OCI-LY1 (cell line): ENCODE results near the gene KIAA1755.

ENCODE experiments used
- H2AFZ ChIP-seq: fragments of 200-600 bp; sonication (generic), shearing (Covaris generic); 2 replicates; pipeline ENCODE4 v1.6.0; 2014; ENCODE audit warnings: antibody characterized with exemption, mild to moderate bottlenecking, low read length
- H3F3A ChIP-seq: fragments of 200-600 bp; sonication (generic), shearing (Covaris generic); 2 replicates; pipeline ENCODE4 v1.6.0; 2014; ENCODE audit warnings: mild to moderate bottlenecking, antibody characterized with exemption, low read length, moderate library complexity; ENCODE audit not compliant: insufficient read depth
- H3K27ac ChIP-seq: fragments of 200-600 bp; sonication (generic); 2 replicates; pipeline ENCODE4 v1.5.1; 2014; ENCODE audit warnings: low read length, mixed run types, mild to moderate bottlenecking, low read depth; ENCODE audit not compliant: poor library complexity, severe bottlenecking
- H3K27me3 ChIP-seq: fragments of 200-600 bp; sonication (generic); 2 replicates; pipeline ENCODE4 v1.6.0; 2014; ENCODE audit warnings: antibody characterized with exemption, mild to moderate bottlenecking, low read length, moderate library complexity; ENCODE audit not compliant: insufficient read depth
- H3K36me3 ChIP-seq: fragments of 200-600 bp; sonication (generic); 2 replicates; pipeline ENCODE4 v1.6.1; 2014; ENCODE audit warnings: mild to moderate bottlenecking, antibody characterized with exemption, low read length, moderate library complexity, mixed read lengths; ENCODE audit not compliant: insufficient read depth
- H3K4me1 ChIP-seq: fragments of 200-600 bp; sonication (generic); 2 replicates; pipeline ENCODE4 v1.5.1; 2014; ENCODE audit warnings: mild to moderate bottlenecking, low read length, moderate library complexity; ENCODE audit not compliant: insufficient read depth, severe bottlenecking
- H3K4me2 ChIP-seq: fragments of 200-600 bp; sonication (generic), shearing (Covaris generic); 2 replicates; pipeline ENCODE4 v1.6.1; 2014; ENCODE audit warnings: low read length
- H3K4me3 ChIP-seq: fragments of 200-600 bp; sonication (generic); 2 replicates; pipeline ENCODE4 v1.5.1; 2014; ENCODE audit warnings: low read length, low read depth, mild to moderate bottlenecking, mixed read lengths; ENCODE audit not compliant: poor library complexity, severe bottlenecking
- H3K79me2 ChIP-seq: fragments of 200-600 bp; shearing (Covaris generic); 2 replicates; pipeline ENCODE4 v1.6.1; 2016; ENCODE audit warnings: mixed run types, low read length, mixed read lengths; ENCODE audit not compliant: insufficient read depth
- H3K9ac ChIP-seq: fragments of 200-600 bp; sonication (generic), shearing (Covaris generic); 2 replicates; pipeline ENCODE4 v1.6.1; 2014; ENCODE audit warnings: mild to moderate bottlenecking, low read length, mixed read lengths
- H3K9me2 ChIP-seq: fragments of 200-600 bp; sonication (generic), shearing (Covaris generic); 2 replicates; pipeline ENCODE4 v1.6.1; 2014; ENCODE audit warnings: low read depth, mild to moderate bottlenecking, low read length, mixed read lengths
- H3K9me3 ChIP-seq: fragments of 200-600 bp; shearing (Covaris generic); 2 replicates; pipeline ENCODE4 v1.6.1; 2014; ENCODE audit warnings: low read length, mixed read lengths
- H4K20me1 ChIP-seq: fragments of 200-600 bp; sonication (generic), shearing (Covaris generic); 2 replicates; pipeline ENCODE4 v1.6.0; 2016; ENCODE audit warnings: mild to moderate bottlenecking, low read length; ENCODE audit not compliant: insufficient read depth
- CTCF ChIP-seq: fragments of 200-600 bp; sonication (generic), shearing (Covaris generic); IDR thresholded peaks from 2 replicates; pipeline ENCODE4 v1.5.1; 2017; ENCODE audit warnings: mild to moderate bottlenecking, antibody characterized with exemption, low read length, moderate library complexity, mixed read lengths
- EZH2 ChIP-seq: fragments of 200-600 bp; sonication (generic), shearing (Covaris generic); IDR thresholded peaks from 2 replicates; pipeline ENCODE4 v1.8.0; 2017; ENCODE audit warnings: borderline replicate concordance, mixed run types, mild to moderate bottlenecking, antibody characterized with exemption, low read length, moderate library complexity, mixed read lengths

KIAA1755 gene

GRCh38 chr20:38269715-38270114, 9.2 kb upstream of the KIAA1755 start:
- H3K27ac ChIP-seq, result no peak overlapping the region
- TF ChIP-seq CTCF (no peak), EZH2 (no peak)

GRCh38 chr20:38269040-38269439, 8.5 kb upstream of the KIAA1755 start:
- Histone ChIP-seq H3K4me2 (no peak overlapping the region), H3K27ac (no peak overlapping the region), H3K9me3 (no peaks in the 10 kb centered on the region), H2AFZ (no peak overlapping the region), H3K4me1 (no peaks in the 10 kb centered on the region), H3K4me3 (no peak overlapping the region), H3K9ac (no peak overlapping the region), H3K27me3 (no peaks in the 10 kb centered on the region), H4K20me1 (no peaks in the 10 kb centered on the region), H3K36me3 (no peaks in the 10 kb centered on the region), H3K9me2 (no peaks in the 10 kb centered on the region), H3F3A (no peaks in the 10 kb centered on the region), H3K79me2 (no peaks in the 10 kb centered on the region)
- TF ChIP-seq CTCF (no peak), EZH2 (no peak)

More at GRCh38 chr20:38269715-38270114, 9.2 kb upstream of the KIAA1755 start:
- Histone ChIP-seq H3F3A (no peaks in the 10 kb centered on the region), H2AFZ (no peak overlapping the region), H3K4me3 (no peak overlapping the region), H4K20me1 (no peaks in the 10 kb centered on the region), H3K9me3 (no peaks in the 10 kb centered on the region), H3K9me2 (no peaks in the 10 kb centered on the region), H3K4me1 (no peaks in the 10 kb centered on the region), H3K9ac (no peak overlapping the region), H3K36me3 (no peaks in the 10 kb centered on the region), H3K4me2 (no peak overlapping the region), H3K27me3 (no peaks in the 10 kb centered on the region), H3K79me2 (no peaks in the 10 kb centered on the region)

- no peak overlapping the region for H3K4me2 ChIP-seq
- H3K9ac ChIP-seq, result no peak overlapping the region
- H3K27me3 ChIP-seq, result 0 out of 2 replicates have a peak, but pooled peaks cover under 1% of the 10 kb centered on the region
Measured at GRCh38 chr20:38267901-38268514, 7.5 kb upstream of the KIAA1755 start.

More at GRCh38 chr20:38267901-38268514, 7.5 kb upstream of the KIAA1755 start:
- Histone ChIP-seq H3K9me2 (no peaks in the 10 kb centered on the region), H3K79me2 (no peaks in the 10 kb centered on the region), H3K27ac (no peak overlapping the region), H3K9me3 (no peaks in the 10 kb centered on the region), H3K4me3 (no peak overlapping the region), H2AFZ (no peak overlapping the region), H3K4me1 (no peaks in the 10 kb centered on the region), H4K20me1 (no peaks in the 10 kb centered on the region), H3F3A (no peaks in the 10 kb centered on the region), H3K36me3 (no peaks in the 10 kb centered on the region)
- TF ChIP-seq CTCF, result no peak
- TF ChIP-seq EZH2, result no peak
